GM10248 (cell line): ENCODE data around the gene TLX2.

Experiments
- CTCF ChIA-PET: fragments of 300-600 bp; sonication (Branson Sonifier 250); formaldehyde crosslinking; extraction: SDS; loops from one replicate; lab custom pipeline; 2021; ENCODE audit warnings: antibody characterized with exemption; lab: Yijun Ruan, JAX
- POLR2A ChIA-PET: fragments of 350-650 bp; sonication (Branson Sonifier 250); formaldehyde crosslinking; extraction: SDS; loops from one replicate; lab custom pipeline; 2020; ENCODE audit warnings: antibody characterized with exemption; lab: Yijun Ruan, JAX
- DNase-seq: peaks from one replicate; pipeline ENCODE4 v3.0.0; 2012; ENCODE audit errors: extremely low spot score
- TF ChIP-seq, protein P1 (sequence below): IDR thresholded peaks from 2 replicates; pipeline ENCODE4 v1.5.1; 2012; ENCODE audit warnings: mild to moderate bottlenecking, low read depth; ENCODE audit errors: extremely low read depth, missing control alignments, control extremely low read depth

The TLX2 gene

DNA sequence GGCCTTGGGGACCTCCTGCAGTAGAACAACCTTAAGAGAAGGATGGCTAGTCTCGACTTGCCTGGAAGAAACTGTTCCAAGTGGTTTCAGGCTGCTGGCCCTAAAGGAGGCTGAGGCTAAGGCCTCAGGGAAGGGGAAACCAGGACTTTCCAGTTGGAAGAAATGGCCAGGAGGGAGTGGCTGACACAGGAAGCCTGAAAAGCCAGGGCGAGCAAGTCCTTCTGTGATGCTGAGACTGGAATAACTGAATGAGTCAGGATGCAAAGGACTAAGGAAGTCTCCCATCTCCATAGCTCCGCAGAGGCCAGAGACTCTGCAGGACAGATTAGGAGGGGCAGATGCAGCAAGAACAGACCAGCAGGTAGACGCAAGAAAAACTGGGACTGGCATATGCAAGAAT is 22.9 kb downstream of the TLX2 start:
- TF ChIP-seq, protein P1, sequence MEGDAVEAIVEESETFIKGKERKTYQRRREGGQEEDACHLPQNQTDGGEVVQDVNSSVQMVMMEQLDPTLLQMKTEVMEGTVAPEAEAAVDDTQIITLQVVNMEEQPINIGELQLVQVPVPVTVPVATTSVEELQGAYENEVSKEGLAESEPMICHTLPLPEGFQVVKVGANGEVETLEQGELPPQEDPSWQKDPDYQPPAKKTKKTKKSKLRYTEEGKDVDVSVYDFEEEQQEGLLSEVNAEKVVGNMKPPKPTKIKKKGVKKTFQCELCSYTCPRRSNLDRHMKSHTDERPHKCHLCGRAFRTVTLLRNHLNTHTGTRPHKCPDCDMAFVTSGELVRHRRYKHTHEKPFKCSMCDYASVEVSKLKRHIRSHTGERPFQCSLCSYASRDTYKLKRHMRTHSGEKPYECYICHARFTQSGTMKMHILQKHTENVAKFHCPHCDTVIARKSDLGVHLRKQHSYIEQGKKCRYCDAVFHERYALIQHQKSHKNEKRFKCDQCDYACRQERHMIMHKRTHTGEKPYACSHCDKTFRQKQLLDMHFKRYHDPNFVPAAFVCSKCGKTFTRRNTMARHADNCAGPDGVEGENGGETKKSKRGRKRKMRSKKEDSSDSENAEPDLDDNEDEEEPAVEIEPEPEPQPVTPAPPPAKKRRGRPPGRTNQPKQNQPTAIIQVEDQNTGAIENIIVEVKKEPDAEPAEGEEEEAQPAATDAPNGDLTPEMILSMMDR, result no peak
- no peak for DNase-seq
- ChIA-PET POLR2A (no interaction called here), CTCF (no interaction called here)

DNA sequence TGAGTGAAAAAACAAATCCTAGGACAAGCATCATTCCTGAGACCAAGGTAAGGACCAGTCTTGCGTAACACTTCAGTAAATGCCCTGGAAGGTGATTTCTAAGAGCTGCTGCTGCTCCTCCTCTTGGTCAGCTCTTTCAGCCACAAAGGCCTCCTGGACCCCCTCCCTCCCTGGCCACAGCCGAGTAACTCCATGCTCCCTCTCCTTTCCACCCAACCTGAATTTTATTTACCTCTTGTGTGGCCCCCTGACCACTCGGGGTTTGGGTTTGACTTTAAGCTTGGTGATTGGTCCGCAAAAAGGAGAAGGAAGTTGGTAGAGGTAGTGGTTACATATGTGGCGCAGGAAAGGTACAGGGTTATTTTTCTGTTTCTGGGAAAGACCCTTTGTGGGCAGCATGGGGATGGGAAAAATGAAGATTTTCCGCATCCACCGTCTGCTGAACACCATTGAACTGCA is 24.7 kb downstream of the TLX2 start:
- ChIA-PET POLR2A (interaction anchor here (0.6 to 2.4 kb wide), 5 partner anchors 9 to 67 kb away, joined by 3 to 12 read pairs (median 4); partner anchors contain the start of genes AUP1, HTRA2 and MRPL53), CTCF (interaction anchor here (0.9 to 3.0 kb wide), 9 partner anchors 8 to 55 kb away, joined by 3 to 19 read pairs (median 5); partner anchors contain the start of genes AUP1 and HTRA2)
- TF ChIP-seq, protein P1, result no peak
- peak; percentile 53 for DNase-seq

DNA sequence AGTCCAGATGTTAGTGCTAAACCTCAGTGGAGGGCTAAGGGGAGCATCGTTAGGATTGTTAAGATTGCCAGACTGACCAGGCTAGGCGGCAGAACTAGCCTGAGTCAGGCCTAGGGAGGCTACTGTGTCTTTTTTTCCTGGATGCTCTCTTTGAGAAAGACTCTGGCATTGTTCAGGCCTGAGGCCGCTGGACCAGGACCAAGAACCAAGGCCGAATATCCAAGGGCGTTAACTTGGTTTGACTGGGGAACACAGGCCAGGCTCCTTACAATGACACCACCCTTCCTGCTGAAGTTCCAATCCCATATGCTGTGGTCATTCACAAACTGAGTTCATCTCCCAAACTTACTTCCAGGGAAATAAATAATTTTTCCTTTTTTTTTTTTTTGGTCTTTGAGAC is 26.0 kb downstream of the TLX2 start:
- TF ChIP-seq, protein P1, result no peak
- CTCF ChIA-PET, result interaction anchor here (1.0 to 3.0 kb wide), 5 partner anchors 9 to 56 kb away, joined by 4 to 19 read pairs (median 7); partner anchors contain the start of genes AUP1, HTRA2 and PCGF1
- POLR2A ChIA-PET, result interaction anchor here (2.4 kb wide), 1 partner anchor 10 kb away, joined by 12 read pairs; the partner anchor contains the start of genes AUP1 and HTRA2
- DNase-seq, result no peak

DNA sequence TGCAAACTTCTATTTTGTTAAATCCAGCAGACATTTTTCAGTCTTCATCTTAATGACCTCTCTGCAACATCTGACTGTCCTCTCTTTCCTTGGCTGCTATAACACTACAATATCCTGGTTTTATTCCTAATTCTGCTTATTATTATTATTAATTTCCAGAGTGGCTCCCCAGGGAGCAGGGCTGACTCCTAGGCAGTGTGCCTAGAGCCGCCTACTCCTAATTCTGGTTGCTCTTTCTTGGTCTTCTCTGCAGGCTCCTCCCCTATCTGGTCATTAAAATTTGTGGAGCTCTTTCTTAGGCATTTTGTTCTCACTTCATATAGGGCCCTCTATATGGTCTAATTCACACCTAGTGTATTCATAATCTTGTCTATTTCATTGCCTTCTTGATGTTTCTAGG is 28.7 kb downstream of the TLX2 start:
- CTCF ChIA-PET, result interaction anchor here (1.3 kb wide), 1 partner anchor 11 kb away, joined by 4 read pairs; no protein-coding TSS in a partner anchor
- TF ChIP-seq, protein P1, result no peak
- DNase-seq, result no peak
- POLR2A ChIA-PET, result no interaction called here

DNA sequence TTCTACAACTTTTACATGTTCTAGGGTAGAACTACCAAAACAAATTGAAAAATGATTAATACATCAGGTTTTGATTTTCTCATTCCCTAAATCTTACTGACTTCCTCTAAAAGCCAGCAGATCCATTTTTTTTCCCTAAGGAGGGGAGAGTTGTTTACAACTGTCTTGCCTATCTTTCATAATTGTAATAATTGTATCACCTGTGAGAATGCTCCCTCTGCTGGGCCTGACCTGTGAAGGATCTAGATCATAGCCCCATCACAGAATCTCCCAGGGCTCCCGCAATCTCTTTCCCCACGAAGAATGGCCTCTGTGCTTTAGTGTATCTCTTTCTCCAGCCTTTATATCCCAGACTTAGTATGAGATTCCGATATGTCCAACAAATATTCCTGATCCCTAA is 30.4 kb downstream of the TLX2 start:
- CTCF ChIA-PET, result interaction anchor here (0.8 to 2.8 kb wide), 9 partner anchors 12 to 69 kb away, joined by 3 to 16 read pairs (median 3); no protein-coding TSS in a partner anchor
- POLR2A ChIA-PET, result no interaction called here
- DNase-seq, result no peak
- TF ChIP-seq, protein P1, result peak; percentile 39

DNA sequence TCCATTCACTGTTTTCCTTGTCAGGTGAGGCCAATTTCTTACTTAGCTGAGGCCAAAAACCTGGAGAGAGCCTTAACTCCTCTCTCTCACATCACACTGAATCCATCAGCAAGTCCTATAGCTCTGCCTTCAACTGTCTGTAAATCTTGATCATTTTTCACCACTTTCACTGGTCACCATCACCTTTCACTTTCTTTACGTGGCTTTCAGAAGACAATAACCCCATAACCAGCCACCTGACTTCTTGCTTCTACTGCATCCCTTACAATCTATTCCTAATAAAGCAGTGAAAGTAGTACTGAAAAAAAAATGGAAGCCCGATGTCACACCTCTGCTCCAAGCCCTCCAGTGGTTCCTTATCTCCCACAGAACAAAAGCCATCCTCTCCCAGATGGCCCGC is 31.8 kb downstream of the TLX2 start:
- ChIA-PET CTCF (interaction anchor here (1.0 to 2.8 kb wide), 4 partner anchors 15 to 41 kb away, joined by 4 to 8 read pairs (median 6); no protein-coding TSS in a partner anchor), POLR2A (no interaction called here)
- TF ChIP-seq, protein P1, result no peak
- no peak for DNase-seq
